Erythroblast (primary cell): ENCODE results near the gene RNU1-1.
"Not testable (repeated sequence)": the region's sequence is repeated elsewhere in the genome, so short reads cannot be mapped to it uniquely, and the experiment has no call there.

Source experiments
- GATA1 ChIP-seq: IDR thresholded peaks from 2 replicates; pipeline ENCODE4 v1.6.1; 2011; ENCODE audit warnings: low read depth, mild to moderate bottlenecking, control low read depth, low read length, moderate library complexity
- POLR2A ChIP-seq: IDR thresholded peaks from 2 replicates; pipeline ENCODE4 v1.6.1; 2011; ENCODE audit warnings: mild to moderate bottlenecking, low read length

GRCh38 chr1:16521679-16522078, 7.6 kb upstream of the RNU1-1 start:
- TF ChIP-seq POLR2A, GATA1: not testable (repeated sequence)
